ENCODE measurements around the gene ISG15.

ISG15 gene

DNA sequence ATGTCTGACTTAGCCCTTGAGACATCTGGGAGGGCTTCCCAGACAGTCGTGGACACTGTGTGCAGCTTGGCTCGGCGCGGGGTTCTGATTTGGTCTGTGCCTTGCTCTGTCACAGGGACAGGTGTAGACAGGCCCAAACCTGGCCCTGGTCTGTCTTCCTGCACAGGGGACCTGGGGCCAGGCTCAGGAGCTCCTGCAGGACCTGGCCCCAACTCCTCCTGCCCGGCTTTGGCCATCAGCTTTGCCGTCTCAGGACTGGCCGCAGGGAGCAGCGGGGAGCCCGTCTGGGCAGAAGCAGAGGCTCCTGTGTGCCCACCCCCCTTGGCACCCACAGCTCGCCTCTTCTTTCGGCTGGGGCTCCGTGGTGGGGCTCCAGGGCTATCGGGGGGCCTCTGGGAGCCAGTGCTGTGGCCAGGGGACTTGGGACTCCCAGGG is 33.1 kb upstream of the ISG15 start:
- H3K27ac ChIP-seq, result no peak overlapping the region
- H3K9ac ChIP-seq, result no peak overlapping the region
- H3K9me3 ChIP-seq (ENCODE audit: control insufficient read depth, low read length), result no peaks in the 10 kb centered on the region
- H3K79me2 ChIP-seq, result no peaks in the 10 kb centered on the region
- no peak overlapping the region for H2AFZ ChIP-seq
- H3K36me3 ChIP-seq (ENCODE audit: control insufficient read depth, insufficient read depth, low read length), result no peaks in the 10 kb centered on the region
- TF ChIP-seq, protein P1, sequence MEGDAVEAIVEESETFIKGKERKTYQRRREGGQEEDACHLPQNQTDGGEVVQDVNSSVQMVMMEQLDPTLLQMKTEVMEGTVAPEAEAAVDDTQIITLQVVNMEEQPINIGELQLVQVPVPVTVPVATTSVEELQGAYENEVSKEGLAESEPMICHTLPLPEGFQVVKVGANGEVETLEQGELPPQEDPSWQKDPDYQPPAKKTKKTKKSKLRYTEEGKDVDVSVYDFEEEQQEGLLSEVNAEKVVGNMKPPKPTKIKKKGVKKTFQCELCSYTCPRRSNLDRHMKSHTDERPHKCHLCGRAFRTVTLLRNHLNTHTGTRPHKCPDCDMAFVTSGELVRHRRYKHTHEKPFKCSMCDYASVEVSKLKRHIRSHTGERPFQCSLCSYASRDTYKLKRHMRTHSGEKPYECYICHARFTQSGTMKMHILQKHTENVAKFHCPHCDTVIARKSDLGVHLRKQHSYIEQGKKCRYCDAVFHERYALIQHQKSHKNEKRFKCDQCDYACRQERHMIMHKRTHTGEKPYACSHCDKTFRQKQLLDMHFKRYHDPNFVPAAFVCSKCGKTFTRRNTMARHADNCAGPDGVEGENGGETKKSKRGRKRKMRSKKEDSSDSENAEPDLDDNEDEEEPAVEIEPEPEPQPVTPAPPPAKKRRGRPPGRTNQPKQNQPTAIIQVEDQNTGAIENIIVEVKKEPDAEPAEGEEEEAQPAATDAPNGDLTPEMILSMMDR (IDR thresholded peaks at IDR 0.05), result no peak
- H3K4me1 ChIP-seq, result no peaks in the 10 kb centered on the region
- H3K4me3 ChIP-seq (ENCODE audit: low read depth, low read length), result no peak overlapping the region
- H3K27me3 ChIP-seq (ENCODE audit: control insufficient read depth, insufficient read depth, low read length), result no peaks in the 10 kb centered on the region
- no peak overlapping the region for H3K4me2 ChIP-seq (ENCODE audit: low read length)

DNA sequence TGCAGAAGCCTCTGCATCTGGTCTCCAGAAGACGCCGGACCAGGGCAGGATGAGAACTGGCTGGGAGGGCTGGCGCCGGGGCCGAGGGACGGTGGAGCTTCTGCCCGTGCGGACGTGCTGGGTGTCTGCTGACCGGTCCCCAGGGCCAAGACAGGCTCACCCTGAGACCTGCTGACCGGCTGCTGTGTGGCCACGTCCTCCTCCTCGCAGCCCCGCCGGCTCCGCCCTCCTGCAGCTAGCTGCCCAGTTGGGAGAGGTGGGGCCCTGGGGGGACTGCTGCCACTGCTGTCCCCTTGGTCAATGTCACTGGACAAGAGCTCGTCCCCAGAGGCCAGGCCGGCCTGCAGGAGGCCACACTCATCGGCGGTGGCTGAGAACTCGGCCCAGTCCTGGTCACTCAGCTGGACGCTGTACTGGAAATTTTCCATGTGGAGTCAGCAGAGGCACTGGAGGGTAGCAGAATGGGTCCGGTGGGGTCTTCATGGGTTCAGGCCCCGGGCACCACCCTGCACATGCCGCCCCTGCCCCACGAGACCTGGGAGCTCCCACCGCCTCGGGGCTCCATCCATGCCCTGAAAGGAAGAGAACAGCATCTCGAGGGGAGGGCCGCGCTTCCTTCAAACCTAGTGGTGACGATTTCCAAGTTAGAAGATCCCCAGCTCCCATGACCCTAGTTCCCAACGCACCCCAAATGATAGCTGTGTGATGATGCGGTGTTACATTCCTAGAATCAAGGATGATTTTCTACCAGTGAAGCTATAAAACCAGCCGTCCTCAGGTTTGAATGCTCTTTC is 32.5 kb upstream of the ISG15 start:
- Histone ChIP-seq H3K4me2 (ENCODE audit: low read length) (no peak overlapping the region), H3K27me3 (ENCODE audit: control insufficient read depth, insufficient read depth, low read length) (no peaks in the 10 kb centered on the region), H3K4me1 (no peaks in the 10 kb centered on the region), H3K9me3 (ENCODE audit: control insufficient read depth, low read length) (no peaks in the 10 kb centered on the region), H3K36me3 (ENCODE audit: control insufficient read depth, insufficient read depth, low read length) (no peaks in the 10 kb centered on the region), H3K9ac (no peak overlapping the region), H2AFZ (no peak overlapping the region), H3K79me2 (no peaks in the 10 kb centered on the region), H3K4me3 (ENCODE audit: low read depth, low read length) (no peak overlapping the region), H3K27ac (no peak overlapping the region)
- TF ChIP-seq, protein P1 (IDR thresholded peaks at IDR 0.05), result no peak

DNA sequence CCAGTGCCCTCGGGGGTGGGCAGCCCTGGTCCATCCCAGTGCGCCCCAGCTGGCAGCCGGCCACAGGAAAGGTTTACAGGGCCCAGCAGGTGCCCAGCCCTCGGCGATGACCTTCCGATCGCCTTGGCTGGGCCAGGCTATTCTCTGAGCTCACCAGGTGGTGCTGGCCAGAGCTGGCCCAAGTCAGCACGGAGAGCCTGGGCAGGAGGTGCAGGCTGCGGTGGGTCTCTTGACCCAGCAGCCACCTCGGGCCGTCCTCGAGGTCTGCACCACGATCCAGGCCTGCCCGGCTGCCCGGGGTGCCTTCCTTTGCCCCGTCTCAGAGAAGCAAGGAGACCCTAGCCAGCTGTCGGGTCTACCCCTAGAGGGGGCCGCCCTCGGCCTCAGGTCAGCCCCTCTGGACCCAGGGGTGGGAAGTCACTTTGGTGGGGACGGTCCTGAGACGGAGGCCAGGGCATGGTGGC is 31.8 kb upstream of the ISG15 start:
- Histone ChIP-seq H2AFZ (no peak overlapping the region), H3K4me3 (ENCODE audit: low read depth, low read length) (no peak overlapping the region), H3K4me2 (ENCODE audit: low read length) (no peak overlapping the region), H3K79me2 (no peaks in the 10 kb centered on the region), H3K27me3 (ENCODE audit: control insufficient read depth, insufficient read depth, low read length) (no peaks in the 10 kb centered on the region), H3K27ac (no peak overlapping the region), H3K4me1 (no peaks in the 10 kb centered on the region), H3K36me3 (ENCODE audit: control insufficient read depth, insufficient read depth, low read length) (no peaks in the 10 kb centered on the region), H3K9me3 (ENCODE audit: control insufficient read depth, low read length) (no peaks in the 10 kb centered on the region), H3K9ac (no peak overlapping the region)
- TF ChIP-seq, protein P1 (IDR thresholded peaks at IDR 0.05), result no peak

DNA sequence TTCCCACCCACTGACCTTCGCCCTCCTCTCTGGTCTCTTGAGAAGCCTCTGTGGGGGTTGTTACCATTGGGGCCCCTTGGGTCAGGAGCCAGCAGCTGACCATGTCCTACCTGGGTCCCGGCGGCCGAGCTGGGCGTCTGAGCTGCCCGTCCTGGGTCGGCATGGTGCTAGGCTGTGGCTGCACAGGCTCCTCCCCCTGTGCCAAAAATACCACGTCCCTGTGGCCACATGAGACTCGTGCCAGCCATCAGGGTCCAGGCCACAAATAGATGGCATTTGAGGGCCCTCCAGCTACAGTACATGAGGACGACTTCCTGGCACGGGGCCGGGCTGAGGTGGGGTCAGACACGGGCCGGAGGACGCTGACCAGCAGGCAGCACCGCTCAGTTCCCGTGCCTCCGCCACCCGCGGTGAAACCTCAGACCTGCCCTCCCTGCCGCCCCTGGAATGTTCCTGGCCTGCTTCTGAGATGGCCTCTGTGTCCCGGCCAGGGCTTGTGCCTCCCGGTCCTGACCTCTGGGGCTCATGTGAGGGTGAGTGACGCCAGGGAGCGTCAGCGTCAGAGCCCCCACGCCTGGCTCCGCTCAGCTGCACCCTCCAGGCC is 31.2 kb upstream of the ISG15 start, which contains the start of gene PERM1:
Gene PERM1, minus strand, starts transcription at position 139 of the 604 bp plus-strand sequence. CDS start 1,064 bp downstream, outside the sequence.
- H3K4me1 ChIP-seq, result no peaks in the 10 kb centered on the region
- no peaks in the 10 kb centered on the region for H3K9me3 ChIP-seq (ENCODE audit: control insufficient read depth, low read length)
- no peaks in the 10 kb centered on the region for H3K36me3 ChIP-seq (ENCODE audit: control insufficient read depth, insufficient read depth, low read length)
- H3K79me2 ChIP-seq, result no peaks in the 10 kb centered on the region
- H3K9ac ChIP-seq, result no peak within 1 kb of the TSS
- H3K27ac ChIP-seq, result no peak within 1 kb of the TSS
- H3K27me3 ChIP-seq (ENCODE audit: control insufficient read depth, insufficient read depth, low read length), result no peaks in the 10 kb centered on the region
- H3K4me3 ChIP-seq (ENCODE audit: low read depth, low read length), result no peak within 1 kb of the TSS
- TF ChIP-seq, protein P1 (IDR thresholded peaks at IDR 0.05), result no peak
- no peak within 1 kb of the TSS for H3K4me2 ChIP-seq (ENCODE audit: low read length)
- no peak within 1 kb of the TSS for H2AFZ ChIP-seq

All from parathyroid adenoma (tissue), 2 donors.